GM18909 (cell line): Measurements from ENCODE around the gene EPHA2.

Experiments
- ATAC-seq: cut with Tn5 transposase; IDR thresholded peaks from one replicate; pipeline ENCODE4 v1.9.1; 2021; ENCODE audit warnings: mild to moderate bottlenecking; ENCODE audit not compliant: unreplicated experiment, poor library complexity

Gene EPHA2

GRCh38 chr1:16151995-16152384 lies 3.9 kb downstream of the EPHA2 start:
- no peak for ATAC-seq

- no peak for ATAC-seq
These were observed 4.5 kb downstream of the EPHA2 start for GRCh38 chr1:16151196-16151994.

GRCh38 chr1:16150508-16150907 lies 5.4 kb downstream of the EPHA2 start:
- ATAC-seq = no peak

- no peak for ATAC-seq
These were observed 6.0 kb downstream of the EPHA2 start for GRCh38 chr1:16149702-16150488.

- no peak for ATAC-seq
These were observed 6.7 kb downstream of the EPHA2 start for GRCh38 chr1:16149146-16149545.

GRCh38 chr1:16148329-16149092 lies 7.4 kb downstream of the EPHA2 start:
- ATAC-seq = no peak

- no peak for ATAC-seq
These were observed 8.5 kb downstream of the EPHA2 start for GRCh38 chr1:16147156-16147926.

GRCh38 chr1:16146279-16147155 lies 9.4 kb downstream of the EPHA2 start:
- ATAC-seq = no peak

GRCh38 chr1:16145662-16146278 lies 10.1 kb downstream of the EPHA2 start:
- ATAC-seq = no peak

GRCh38 chr1:16145030-16145661 lies 10.7 kb downstream of the EPHA2 start:
- no peak for ATAC-seq

GRCh38 chr1:16144325-16145029 lies 11.4 kb downstream of the EPHA2 start:
- no peak for ATAC-seq

- ATAC-seq = no peak
These were observed 12.1 kb downstream of the EPHA2 start for GRCh38 chr1:16143566-16144324.

GRCh38 chr1:16143005-16143565 lies 12.8 kb downstream of the EPHA2 start:
- no peak for ATAC-seq

- ATAC-seq = no peak
These were observed 13.4 kb downstream of the EPHA2 start for GRCh38 chr1:16142383-16142995.

GRCh38 chr1:16141573-16142336 lies 14.1 kb downstream of the EPHA2 start:
- no peak for ATAC-seq
